RWPE1 (cell line): ENCODE measurements around the gene TTLL9.
"Not testable (repeated sequence)": the region's sequence is repeated elsewhere in the genome, so short reads cannot be mapped to it uniquely, and the experiment has no call there.

Source experiments
- CTCF ChIA-PET: fragments of 350-600 bp; sonication (Branson Sonifier 250); formaldehyde crosslinking; extraction: SDS; loops from one replicate; lab custom pipeline; 2021; lab: Yijun Ruan, JAX
- POLR2A ChIA-PET: fragments of 400-600 bp; formaldehyde crosslinking; extraction: SDS; loops from one replicate; lab custom pipeline; 2020; ENCODE audit warnings: antibody characterized with exemption; ENCODE audit not compliant: low non-redundant PET; lab: Yijun Ruan, JAX
- DNase-seq: peaks from one replicate; pipeline ENCODE4 v3.0.0; 2012; ENCODE audit warnings: low spot score
- H3K27ac ChIP-seq: fragments of 450-650 bp; 2 replicates; pipeline ENCODE4 v1.5.1; 2017
- TF ChIP-seq, protein P1 (sequence below): fragments of 450-650 bp; conservative IDR thresholded peaks from 2 replicates; pipeline ENCODE4 v1.5.1; 2017; ENCODE audit warnings: low read depth, mild to moderate bottlenecking

TTLL9 gene

DNA sequence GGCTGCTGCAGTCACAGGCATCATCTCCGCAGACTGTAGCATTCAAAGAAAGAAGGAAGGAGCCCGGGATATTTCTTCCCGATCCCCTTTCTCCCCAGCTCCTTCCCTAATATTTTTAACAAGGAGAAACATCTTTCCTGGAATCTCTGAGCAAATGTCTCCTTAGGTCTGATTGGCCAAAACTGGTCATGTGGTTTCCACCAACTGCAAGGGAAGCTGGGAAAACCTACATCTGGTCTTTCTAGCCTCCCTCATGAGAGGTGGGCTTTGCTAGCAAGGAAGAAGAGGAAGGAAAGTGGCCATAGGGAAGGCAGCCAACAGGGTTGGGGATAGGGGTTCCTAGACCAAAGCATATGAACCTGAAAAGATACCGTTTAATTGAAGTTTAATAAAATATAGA is 46.3 kb downstream of the TTLL9 start:
- ChIA-PET CTCF (interaction anchor here (0.7 kb wide), 1 partner anchor 1314 kb away, joined by 4 read pairs; no protein-coding TSS in a partner anchor), POLR2A (no interaction called here)
- DNase-seq = no peak
- H3K27ac ChIP-seq = no peak overlapping the region
- TF ChIP-seq, protein P1, sequence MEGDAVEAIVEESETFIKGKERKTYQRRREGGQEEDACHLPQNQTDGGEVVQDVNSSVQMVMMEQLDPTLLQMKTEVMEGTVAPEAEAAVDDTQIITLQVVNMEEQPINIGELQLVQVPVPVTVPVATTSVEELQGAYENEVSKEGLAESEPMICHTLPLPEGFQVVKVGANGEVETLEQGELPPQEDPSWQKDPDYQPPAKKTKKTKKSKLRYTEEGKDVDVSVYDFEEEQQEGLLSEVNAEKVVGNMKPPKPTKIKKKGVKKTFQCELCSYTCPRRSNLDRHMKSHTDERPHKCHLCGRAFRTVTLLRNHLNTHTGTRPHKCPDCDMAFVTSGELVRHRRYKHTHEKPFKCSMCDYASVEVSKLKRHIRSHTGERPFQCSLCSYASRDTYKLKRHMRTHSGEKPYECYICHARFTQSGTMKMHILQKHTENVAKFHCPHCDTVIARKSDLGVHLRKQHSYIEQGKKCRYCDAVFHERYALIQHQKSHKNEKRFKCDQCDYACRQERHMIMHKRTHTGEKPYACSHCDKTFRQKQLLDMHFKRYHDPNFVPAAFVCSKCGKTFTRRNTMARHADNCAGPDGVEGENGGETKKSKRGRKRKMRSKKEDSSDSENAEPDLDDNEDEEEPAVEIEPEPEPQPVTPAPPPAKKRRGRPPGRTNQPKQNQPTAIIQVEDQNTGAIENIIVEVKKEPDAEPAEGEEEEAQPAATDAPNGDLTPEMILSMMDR = no peak

DNA sequence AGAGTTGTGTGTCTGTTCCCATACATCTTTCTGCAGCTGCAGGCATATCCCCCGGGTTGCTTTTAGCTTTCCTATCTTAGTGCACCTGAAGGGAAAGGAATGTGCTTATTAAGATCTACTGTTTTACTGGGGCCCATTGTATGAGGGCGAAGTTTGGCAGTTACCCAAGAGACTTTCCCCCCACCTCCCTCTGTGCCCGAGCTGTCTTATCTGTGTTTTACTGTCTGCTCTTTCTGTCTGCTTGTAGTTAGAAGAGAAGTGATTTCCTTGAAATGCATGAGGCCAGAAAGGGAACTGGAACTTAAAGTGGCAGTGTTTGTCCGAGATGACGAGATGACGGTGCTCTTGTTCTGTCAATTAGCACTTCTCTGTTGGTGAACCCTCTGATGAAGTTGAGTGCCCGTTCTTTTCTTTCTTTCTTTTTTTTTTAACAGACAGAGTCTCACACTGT is 47.6 kb downstream of the TTLL9 start:
- CTCF ChIA-PET = interaction anchor here (0.6 kb wide), 1 partner anchor 144 kb away, joined by 3 read pairs; no protein-coding TSS in a partner anchor
- H3K27ac ChIP-seq, POLR2A ChIA-PET, DNase-seq: not testable (repeated sequence)

DNA sequence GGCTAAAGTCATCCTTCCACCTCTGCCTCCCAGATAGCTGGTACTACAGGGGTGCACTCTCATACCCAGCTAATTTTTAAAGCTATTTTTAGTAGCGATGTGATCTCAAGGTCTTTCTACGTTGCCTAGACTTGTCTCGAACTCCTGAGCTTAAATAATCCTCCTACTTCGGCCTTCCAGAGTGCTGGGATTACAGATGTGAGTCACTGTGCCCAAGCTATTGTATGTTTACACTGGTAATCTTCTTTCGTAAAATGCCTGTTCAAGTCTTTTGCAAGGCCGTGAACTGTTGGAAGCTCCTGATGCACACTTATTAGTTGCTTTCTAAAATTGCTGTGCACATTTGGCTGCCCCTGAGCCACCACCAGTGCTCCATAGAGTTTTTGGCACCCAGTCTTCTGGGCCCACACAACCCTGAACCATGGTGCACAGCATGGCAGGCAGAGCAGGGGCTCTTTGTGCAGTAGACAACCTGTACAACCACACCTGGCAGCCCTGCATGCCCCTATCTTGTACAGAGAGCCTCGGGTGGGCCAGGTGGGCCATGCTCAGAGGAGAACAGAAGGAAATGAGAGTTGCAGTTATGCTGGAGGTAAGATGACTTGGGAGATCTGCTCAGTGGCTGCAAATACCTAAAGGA is 48.2 kb downstream of the TTLL9 start:
- TF ChIP-seq, protein P1 = no peak
- DNase-seq = no peak
- ChIA-PET CTCF (interaction anchor here (0.5 to 1.2 kb wide), 4 partner anchors 20 to 567 kb away, joined by 3 to 7 read pairs (median 3); no protein-coding TSS in a partner anchor), POLR2A (interaction anchor here (0.6 kb wide), 1 partner anchor 352 kb away, joined by 3 read pairs; no protein-coding TSS in a partner anchor)
- H3K27ac ChIP-seq = no peak overlapping the region

DNA sequence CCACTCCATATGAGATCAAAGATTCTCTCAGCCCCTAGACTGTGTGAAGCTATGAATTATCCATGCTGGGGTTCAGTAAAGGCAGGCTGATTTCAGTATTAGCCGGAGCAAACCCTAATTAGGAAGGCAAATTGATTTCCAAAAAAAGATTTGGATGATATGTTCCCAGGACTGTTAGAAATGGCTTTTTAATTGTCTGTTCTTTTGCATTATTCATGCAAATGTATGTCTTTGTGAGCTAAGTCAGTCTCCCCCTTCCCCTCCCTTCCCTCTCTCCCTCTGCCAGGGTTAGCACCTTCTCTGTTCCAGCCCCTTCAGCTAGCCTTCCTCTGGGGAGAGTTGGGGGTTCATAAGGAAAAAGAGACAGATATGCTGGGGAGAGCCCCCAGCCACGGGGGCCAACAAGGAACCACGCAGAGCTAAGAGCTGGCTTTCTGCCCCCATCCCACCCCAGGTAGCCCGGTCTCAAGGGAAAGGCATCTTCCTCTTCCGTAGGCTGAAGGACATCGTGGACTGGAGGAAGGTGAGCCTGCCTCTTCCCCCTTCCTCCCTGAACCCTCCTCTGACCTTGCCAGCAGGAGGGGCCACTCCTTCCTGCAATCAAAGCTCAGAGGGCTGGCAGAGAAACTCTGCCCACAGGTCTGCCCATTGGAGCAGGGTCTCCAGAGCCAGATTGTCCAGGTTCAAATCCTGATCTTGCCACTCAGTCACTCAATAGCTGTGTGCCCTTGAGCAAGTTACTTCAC is 49.1 kb downstream of the TTLL9 start:
- ChIA-PET POLR2A (no interaction called here), CTCF (interaction anchor here (0.5 to 1.2 kb wide), 3 partner anchors 21 to 566 kb away, joined by 3 to 7 read pairs (median 3); no protein-coding TSS in a partner anchor)
- TF ChIP-seq, protein P1 = no peak
- no peak for DNase-seq
- no peak overlapping the region for H3K27ac ChIP-seq

DNA sequence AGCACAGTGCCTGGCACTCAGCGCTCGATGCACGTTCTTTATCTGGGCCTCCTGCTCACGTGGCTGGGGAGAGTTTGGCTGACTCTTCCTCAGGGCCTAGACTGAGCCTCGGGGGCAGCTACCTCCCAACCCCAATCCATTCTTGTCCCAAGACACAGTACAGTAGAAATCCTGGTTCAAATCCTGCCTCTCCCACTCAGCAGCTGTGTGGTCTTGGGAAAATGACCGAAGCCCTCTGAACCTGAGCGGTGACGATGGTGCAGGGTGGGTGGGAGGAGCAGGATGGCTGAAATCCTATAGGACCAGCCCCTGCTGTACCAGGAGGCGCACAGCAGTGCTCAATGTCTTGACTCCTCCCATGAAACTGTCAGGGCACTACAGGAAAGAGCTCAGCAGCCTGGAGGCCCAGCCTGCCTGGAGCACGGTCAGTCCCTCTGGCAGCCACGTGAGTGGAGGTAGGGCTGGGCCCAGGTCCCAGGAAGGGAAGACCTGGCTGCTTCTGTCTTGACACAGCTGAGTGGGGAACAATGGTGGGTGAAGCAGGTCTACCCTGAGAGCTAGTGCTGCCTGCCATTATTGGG is 49.9 kb downstream of the TTLL9 start:
- ChIA-PET CTCF (no interaction called here), POLR2A (no interaction called here)
- DNase-seq = no peak
- H3K27ac ChIP-seq = no peak overlapping the region
- TF ChIP-seq, protein P1 = no peak

DNA sequence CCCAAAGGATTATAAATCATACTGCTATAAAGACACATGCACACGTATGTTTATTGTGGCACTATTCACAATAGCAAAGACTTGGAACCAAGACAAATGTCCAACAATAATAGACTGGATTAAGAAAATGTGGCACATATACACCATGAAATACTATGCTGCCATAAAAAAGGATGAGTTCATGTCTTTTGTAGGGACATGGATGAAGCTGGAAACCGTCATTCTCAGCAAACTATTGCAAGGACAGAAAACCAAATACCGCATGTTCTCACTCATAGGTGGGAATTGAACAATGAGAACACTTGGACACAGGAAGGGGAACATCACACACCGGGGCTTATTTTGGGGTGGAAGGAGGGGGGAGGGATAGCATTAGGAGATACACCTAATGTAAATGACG is 51.0 kb downstream of the TTLL9 start:
- POLR2A ChIA-PET, H3K27ac ChIP-seq, DNase-seq: not testable (repeated sequence)
- CTCF ChIA-PET = interaction anchor here (0.7 kb wide), 1 partner anchor 58 kb away, joined by 4 read pairs; no protein-coding TSS in a partner anchor

DNA sequence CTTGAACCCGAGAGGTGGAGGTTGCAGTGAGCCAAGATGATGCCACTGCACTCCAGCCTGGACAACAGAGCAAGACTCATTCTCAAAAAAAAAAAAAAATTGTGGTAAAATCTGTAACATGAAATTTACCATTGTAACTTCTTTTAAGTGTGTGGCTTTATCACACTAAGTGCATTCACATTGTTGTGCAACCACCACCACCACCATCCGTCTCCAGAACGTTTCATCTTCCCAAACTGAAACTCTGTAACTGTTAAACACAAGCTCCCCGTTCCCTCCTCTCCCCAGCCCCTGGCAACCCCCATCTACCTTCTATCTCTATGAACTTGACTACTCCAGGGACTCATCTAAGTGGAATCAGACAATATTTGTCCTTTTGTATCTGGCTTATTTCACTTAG is 51.7 kb downstream of the TTLL9 start:
- TF ChIP-seq, protein P1 = no peak
- ChIA-PET CTCF (interaction anchor here (0.6 kb wide), 2 partner anchors 76 to 577 kb away, joined by 3 to 8 read pairs; no protein-coding TSS in a partner anchor), POLR2A (no interaction called here)
- no peak for DNase-seq
- no peak overlapping the region for H3K27ac ChIP-seq
